Activated T-helper 9 cell treated with anti-CD3 and anti-CD28 coated beads, Interleukin-2, amount 50 U/mL, for 16 hours (primary cell): ENCODE results near the gene NGRN.

Experiments
- DNase-seq: peaks from one replicate; pipeline ENCODE4 v3.0.0-alpha.2; 2020; ENCODE audit warnings: low read depth

The NGRN gene, protein sequence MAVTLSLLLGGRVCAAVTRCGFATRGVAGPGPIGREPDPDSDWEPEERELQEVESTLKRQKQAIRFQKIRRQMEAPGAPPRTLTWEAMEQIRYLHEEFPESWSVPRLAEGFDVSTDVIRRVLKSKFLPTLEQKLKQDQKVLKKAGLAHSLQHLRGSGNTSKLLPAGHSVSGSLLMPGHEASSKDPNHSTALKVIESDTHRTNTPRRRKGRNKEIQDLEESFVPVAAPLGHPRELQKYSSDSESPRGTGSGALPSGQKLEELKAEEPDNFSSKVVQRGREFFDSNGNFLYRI

GRCh38 chr15:90265271-90266060 is at the start of gene NGRN:
NGRN (plus strand) TSS chr15:90265672; CDS start chr15:90265713, 41 bp downstream.
- peak; percentile 87 for DNase-seq

GRCh38 chr15:90217671-90218394 is 47.6 kb upstream of the NGRN start:
- DNase-seq, result no peak

- peak; percentile 31 for DNase-seq
These were observed 45.9 kb upstream of the NGRN start for GRCh38 chr15:90219421-90220141.

DNA sequence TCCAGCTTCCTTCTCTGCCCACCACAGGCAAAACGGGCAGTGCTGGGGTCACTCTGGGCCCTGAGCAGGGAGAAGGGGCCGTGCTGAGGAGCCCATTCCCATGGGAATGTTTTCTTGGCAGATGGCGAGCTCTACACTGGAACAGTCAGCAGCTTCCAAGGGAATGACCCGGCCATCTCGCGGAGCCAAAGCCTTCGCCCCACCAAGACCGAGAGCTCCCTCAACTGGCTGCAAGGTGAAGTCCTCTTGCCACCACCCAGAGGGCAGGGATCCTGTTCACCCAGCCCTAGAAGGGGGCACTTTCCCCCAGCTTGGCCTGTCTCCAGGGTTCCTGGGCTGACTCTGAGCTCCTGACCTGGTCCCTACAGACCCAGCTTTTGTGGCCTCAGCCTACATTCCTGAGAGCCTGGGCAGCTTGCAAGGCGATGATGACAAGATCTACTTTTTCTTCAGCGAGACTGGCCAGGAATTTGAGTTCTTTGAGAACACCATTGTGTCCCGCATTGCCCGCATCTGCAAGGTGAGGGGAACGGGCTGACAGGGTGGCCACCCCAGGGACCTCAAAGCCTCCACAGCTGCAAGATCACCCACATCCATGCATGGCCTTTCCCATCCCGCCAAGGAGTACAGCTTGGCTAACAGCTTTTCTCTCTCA is 44.1 kb upstream of the NGRN start:
- DNase-seq, result no peak

GRCh38 chr15:90222547-90222946 is 42.9 kb upstream of the NGRN start:
- no peak for DNase-seq

DNA sequence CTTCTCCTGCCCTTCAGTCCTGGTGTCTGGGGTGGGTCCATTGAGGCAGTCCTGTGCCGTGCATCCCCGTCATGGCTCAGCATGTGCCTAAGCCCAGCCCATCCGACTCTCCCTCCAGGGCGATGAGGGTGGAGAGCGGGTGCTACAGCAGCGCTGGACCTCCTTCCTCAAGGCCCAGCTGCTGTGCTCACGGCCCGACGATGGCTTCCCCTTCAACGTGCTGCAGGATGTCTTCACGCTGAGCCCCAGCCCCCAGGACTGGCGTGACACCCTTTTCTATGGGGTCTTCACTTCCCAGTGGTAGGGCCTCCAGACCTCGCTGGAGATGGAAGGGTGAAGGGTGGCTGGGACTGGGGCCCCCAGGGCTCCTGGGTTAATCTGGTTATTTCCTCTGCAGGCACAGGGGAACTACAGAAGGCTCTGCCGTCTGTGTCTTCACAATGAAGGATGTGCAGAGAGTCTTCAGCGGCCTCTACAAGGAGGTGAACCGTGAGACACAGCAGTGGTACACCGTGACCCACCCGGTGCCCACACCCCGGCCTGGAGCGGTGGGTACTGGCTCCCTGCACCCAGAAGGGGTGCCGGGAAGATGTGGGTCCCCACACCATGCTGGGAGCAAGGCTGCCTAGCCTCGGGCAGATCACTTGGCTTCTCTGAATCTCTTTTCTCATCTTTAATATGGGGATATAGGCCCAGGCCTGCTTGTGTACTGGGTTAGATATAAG is 41.9 kb upstream of the NGRN start:
- no peak for DNase-seq

- DNase-seq, result no peak
These were observed 40.4 kb upstream of the NGRN start for GRCh38 chr15:90225047-90225446.

GRCh38 chr15:90225504-90226234 is 39.8 kb upstream of the NGRN start:
- DNase-seq, result no peak

- DNase-seq, result no peak
These were observed 38.1 kb upstream of the NGRN start for GRCh38 chr15:90227336-90227735.

GRCh38 chr15:90227816-90228772 is 37.4 kb upstream of the NGRN start:
- no peak for DNase-seq

GRCh38 chr15:90228960-90229359 is 36.5 kb upstream of the NGRN start:
- DNase-seq, result no peak

DNA sequence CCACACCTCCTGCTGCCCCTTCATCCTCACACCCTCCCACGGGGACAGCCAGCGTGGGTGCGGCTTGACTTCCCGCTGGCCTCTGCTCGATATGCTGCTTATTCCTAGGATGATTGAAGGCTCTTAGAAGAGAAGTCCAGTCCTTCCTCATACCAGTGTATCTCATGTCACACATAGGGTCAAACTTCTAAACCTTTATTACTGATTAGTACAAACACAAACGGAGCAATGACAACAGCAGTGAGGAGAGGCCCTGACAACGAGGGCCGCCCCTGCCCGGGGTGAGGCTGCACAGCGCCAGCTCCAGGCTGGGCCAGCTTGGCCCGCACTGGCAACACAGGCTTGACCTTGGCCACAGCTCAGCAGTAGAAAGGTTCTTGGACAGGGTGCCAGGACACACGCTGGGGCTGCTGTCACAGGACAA is 35.4 kb upstream of the NGRN start:
- no peak for DNase-seq

- DNase-seq, result no peak
These were observed 34.9 kb upstream of the NGRN start for GRCh38 chr15:90230610-90231009.

DNA sequence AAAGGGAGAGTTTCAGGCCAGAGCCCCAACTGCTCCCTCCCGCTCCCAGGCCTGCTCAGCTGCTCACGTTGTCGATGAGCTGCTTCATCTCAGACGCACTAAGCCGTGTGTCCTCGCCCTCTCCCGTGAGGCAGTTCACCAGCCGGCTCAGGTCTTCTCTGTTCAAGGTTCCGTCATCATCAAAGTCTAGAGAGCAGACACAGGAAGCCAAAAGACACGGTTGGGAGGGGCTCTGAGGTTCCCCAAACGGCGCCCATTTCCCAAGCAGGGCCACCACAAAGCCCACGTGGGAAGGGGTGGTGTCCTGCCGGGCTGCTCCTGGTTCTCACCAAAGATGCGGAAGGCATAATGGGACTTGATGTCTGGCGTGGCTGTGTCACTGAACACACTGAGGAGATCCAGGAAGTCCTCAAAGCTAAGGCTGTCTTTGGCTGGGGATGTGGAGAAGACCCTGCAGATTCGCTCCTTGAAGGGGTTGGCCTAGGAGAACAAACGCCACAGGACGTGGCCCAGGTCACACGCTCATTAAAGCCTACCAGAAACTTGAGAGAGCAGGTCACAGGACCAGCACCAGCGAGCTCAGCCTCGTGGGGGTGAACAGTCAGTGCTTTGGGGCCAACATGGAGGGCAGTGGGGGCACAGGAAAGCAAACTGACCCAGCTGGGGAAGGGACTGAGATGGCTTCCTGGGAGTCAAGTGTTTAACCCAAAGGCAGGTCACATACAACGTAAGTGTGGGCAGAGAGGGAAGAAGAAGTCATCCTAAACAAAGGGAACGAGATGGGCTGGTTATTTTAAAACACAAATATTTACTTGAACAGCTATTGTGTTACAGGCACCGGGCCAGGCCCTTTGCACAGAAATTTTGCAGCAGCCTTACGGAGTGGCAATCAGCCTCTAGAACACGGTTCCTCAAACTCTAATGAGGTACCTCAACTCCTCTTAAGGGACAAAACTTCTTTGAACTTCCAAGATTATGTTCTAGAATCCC is 34.1 kb upstream of the NGRN start:
- DNase-seq, result peak; percentile 57

DNA sequence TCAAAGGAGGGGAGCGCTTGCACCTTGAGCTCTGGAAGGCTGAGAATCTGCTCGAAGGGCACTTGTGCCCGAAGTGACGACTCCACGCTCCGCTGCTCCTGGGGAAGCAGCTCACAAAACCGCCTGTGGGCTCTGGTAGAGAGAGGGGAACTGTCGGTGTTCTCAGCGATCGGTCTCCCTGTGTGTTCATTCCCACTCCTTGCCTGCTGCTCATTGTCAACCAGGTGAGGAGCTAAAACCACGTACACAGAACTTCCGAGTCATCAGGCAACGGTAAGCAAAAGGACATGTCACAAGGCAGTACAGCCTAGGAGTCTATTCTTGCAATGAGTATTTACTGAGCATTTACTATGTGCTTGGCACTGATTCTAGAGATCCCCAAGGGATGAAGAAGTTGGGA is 33.3 kb upstream of the NGRN start:
- DNase-seq, result no peak

GRCh38 chr15:90232941-90233386 is 32.5 kb upstream of the NGRN start:
- DNase-seq, result no peak

DNA sequence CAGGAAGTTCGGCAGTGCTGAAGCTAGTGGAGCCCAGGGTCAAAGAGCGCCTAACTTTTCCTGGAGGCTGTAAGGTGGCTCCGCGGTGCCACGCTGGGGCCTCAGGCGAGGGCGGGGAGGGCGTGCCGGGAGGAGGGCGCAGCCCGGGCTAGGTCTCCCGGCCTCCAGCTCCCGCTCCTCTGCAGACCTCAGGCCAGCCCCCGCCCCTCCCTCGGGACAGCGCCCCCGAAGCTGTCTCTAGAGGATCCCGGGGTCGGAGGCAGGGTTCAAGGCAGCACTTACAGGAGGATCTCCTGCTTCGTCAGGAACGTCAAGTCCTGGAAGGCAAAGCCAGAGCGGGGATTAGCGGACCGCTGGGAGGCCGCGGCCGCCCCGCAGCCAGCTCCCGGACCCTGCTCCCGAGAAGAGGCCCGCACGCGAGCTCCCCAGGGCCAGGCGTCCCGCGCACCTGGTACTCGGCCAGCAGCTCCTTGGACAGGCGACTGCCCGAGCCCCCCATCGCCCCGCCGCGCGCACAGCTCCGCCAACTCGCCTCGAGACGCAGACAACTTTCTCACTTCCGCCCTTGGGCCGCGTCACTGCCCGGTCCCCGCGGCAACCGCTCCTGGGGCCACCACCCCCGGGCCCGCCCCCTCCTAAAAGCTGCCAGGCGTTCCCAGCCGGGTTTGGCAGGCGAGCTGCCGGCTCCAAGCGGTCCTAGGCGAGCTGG is 31.9 kb upstream of the NGRN start, which contains the start of gene CIB1:
Gene CIB1, minus strand, starts transcription at position 555 of the 709 bp plus-strand sequence. Its CDS starts 56 bp downstream, at position 499.
- peak; percentile 96 for DNase-seq
